ENCODE measurements around the gene OPCML.

The OPCML gene

GRCh38 chr11:132579136-132579535 lies 953.2 kb downstream of the OPCML start:
- no peak for DNase-seq

GRCh38 chr11:132578580-132578979 lies 953.7 kb downstream of the OPCML start:
- no peak for DNase-seq

- DNase-seq, result no peak
Measured at GRCh38 chr11:132576706-132577105, 955.6 kb downstream of the OPCML start.

- no peak for DNase-seq
Measured at GRCh38 chr11:132564091-132564885, 968.0 kb downstream of the OPCML start.

- no peak for DNase-seq
Measured at GRCh38 chr11:132563050-132563449, 969.3 kb downstream of the OPCML start.

- DNase-seq, result no peak
Measured at GRCh38 chr11:132561937-132562336, 970.4 kb downstream of the OPCML start.

GRCh38 chr11:132559331-132560036 lies 972.8 kb downstream of the OPCML start:
- DNase-seq, result no peak

GRCh38 chr11:132556316-132556715 lies 976.0 kb downstream of the OPCML start:
- no peak for DNase-seq

- no peak for DNase-seq
Measured at GRCh38 chr11:132555617-132556016, 976.7 kb downstream of the OPCML start.

- no peak for DNase-seq
Measured at GRCh38 chr11:132551016-132551415, 981.3 kb downstream of the OPCML start.

- no peak for DNase-seq
Measured at GRCh38 chr11:132549561-132549960, 982.7 kb downstream of the OPCML start.

- no peak for DNase-seq
Measured at GRCh38 chr11:132549001-132549400, 983.3 kb downstream of the OPCML start.

GRCh38 chr11:132544007-132544406 lies 988.3 kb downstream of the OPCML start:
- no peak for DNase-seq

- DNase-seq, result no peak
Measured at GRCh38 chr11:132541794-132542193, 990.5 kb downstream of the OPCML start.

- DNase-seq, result no peak
Measured at GRCh38 chr11:132540581-132540980, 991.7 kb downstream of the OPCML start.

GRCh38 chr11:132539590-132540368 lies 992.5 kb downstream of the OPCML start:
- DNase-seq, result no peak

GRCh38 chr11:132538642-132539041 lies 993.7 kb downstream of the OPCML start:
- no peak for DNase-seq

- no peak for DNase-seq
Measured at GRCh38 chr11:132535830-132536229, 996.5 kb downstream of the OPCML start.

- no peak for DNase-seq
Measured at GRCh38 chr11:132531921-132532320, 1000.4 kb downstream of the OPCML start.

- DNase-seq, result no peak
Measured at GRCh38 chr11:132528181-132528580, 1004.1 kb downstream of the OPCML start.

GRCh38 chr11:132523929-132524328 lies 1008.4 kb downstream of the OPCML start:
- no peak for DNase-seq

GRCh38 chr11:132520199-132520598 lies 1012.1 kb downstream of the OPCML start:
- DNase-seq, result no peak

GRCh38 chr11:132519241-132519815 lies 1013.0 kb downstream of the OPCML start:
- no peak for DNase-seq
